DOHH2 (cell line): ENCODE data around the gene C4orf50.

Experiments
- H3F3A ChIP-seq: fragments of 200-600 bp; sonication (generic), shearing (Covaris generic); 2 replicates; pipeline ENCODE4 v1.6.0; 2016; ENCODE audit warnings: antibody characterized with exemption, mild to moderate bottlenecking; ENCODE audit not compliant: control insufficient read depth, insufficient read depth
- H3K27ac ChIP-seq: fragments of 200-600 bp; sonication (generic); 2 replicates; pipeline ENCODE4 v1.5.1; 2014; ENCODE audit warnings: low read depth, mild to moderate bottlenecking, low read length, moderate library complexity
- H3K27me3 ChIP-seq: fragments of 200-600 bp; sonication (generic); 2 replicates; pipeline ENCODE4 v1.6.1; 2014; ENCODE audit warnings: mild to moderate bottlenecking, low read length, mixed read lengths; ENCODE audit not compliant: control insufficient read depth
- H3K36me3 ChIP-seq: fragments of 200-600 bp; sonication (generic); 2 replicates; pipeline ENCODE4 v1.6.1; 2014; ENCODE audit warnings: mild to moderate bottlenecking, low read length, moderate library complexity, mixed read lengths; ENCODE audit not compliant: control insufficient read depth
- H3K4me1 ChIP-seq: fragments of 200-600 bp; sonication (generic); 2 replicates; pipeline ENCODE4 v1.6.1; 2014; ENCODE audit warnings: mild to moderate bottlenecking, low read length, mixed read lengths; ENCODE audit not compliant: control insufficient read depth
- H3K4me2 ChIP-seq: fragments of 200-600 bp; sonication (generic); 2 replicates; pipeline ENCODE4 v1.6.0; 2014; ENCODE audit warnings: mild to moderate bottlenecking, low read length, moderate library complexity
- H3K4me3 ChIP-seq: fragments of 200-600 bp; sonication (generic); 2 replicates; pipeline ENCODE4 v1.5.1; 2014; ENCODE audit warnings: mild to moderate bottlenecking, low read length, mixed read lengths
- H3K79me2 ChIP-seq: fragments of 200-600 bp; sonication (generic); 2 replicates; pipeline ENCODE4 v1.6.1; 2014; ENCODE audit warnings: mild to moderate bottlenecking, low read length, mixed read lengths; ENCODE audit not compliant: control insufficient read depth
- H3K9me2 ChIP-seq: fragments of 200-600 bp; sonication (generic); replicated peaks from 2 replicates; pipeline ENCODE4 v1.6.1; 2014; ENCODE audit warnings: mild to moderate bottlenecking, low read length, mixed read lengths; ENCODE audit not compliant: control insufficient read depth
- H3K9me3 ChIP-seq: fragments of 200-600 bp; sonication (generic); 2 replicates; pipeline ENCODE4 v1.6.1; 2014; ENCODE audit warnings: antibody characterized with exemption, low read length, mixed read lengths; ENCODE audit not compliant: control insufficient read depth, insufficient read depth
- H4K20me1 ChIP-seq: fragments of 200-600 bp; sonication (generic); 2 replicates; pipeline ENCODE4 v1.6.0; 2014; ENCODE audit warnings: low read depth, mild to moderate bottlenecking, antibody characterized with exemption, low read length, moderate library complexity; ENCODE audit not compliant: control insufficient read depth, insufficient read depth
- EZH2phosphoT487 ChIP-seq: fragments of 200-600 bp; sonication (generic); IDR thresholded peaks from 2 replicates; pipeline ENCODE4 v1.6.1; 2017; ENCODE audit warnings: borderline replicate concordance, mild to moderate bottlenecking, antibody characterized with exemption, low read length, moderate library complexity, mixed read lengths
- TF ChIP-seq, protein P1 (sequence below): fragments of 200-600 bp; sonication (generic); IDR thresholded peaks from one replicate; pipeline ENCODE4 v1.5.1; 2014; ENCODE audit warnings: antibody characterized with exemption, mild to moderate bottlenecking, low read depth, low read length; ENCODE audit not compliant: poor library complexity, severe bottlenecking

C4orf50 gene

DNA sequence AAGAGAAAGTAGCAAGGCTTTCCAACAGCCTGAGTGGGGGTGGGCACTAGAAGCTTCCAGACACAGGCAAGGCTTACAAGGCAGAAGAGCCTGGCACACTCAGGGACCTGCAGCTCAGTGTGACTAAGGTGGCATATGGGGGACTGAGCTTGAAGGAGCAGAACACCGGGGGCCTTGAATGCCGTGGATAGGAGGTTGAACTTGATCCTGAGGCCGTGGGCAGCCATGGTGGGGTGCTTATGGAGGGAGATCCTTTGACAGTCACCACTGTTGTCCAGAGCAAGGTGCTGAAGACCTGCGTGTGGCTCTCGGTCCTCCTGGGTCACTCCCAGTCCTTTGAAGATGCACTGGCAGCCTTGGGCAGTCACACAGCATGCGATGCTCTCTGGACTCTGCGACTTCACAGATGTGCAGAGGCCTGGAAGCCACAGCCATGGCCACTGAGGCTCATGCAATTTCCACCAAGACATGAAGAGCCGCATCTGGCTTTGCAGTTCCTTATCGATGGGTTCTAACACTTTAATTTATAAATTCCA is 18.3 kb downstream of the C4orf50 start:
- Histone ChIP-seq H3K9me2 (no peaks in the 10 kb centered on the region), H3K36me3 (no peaks in the 10 kb centered on the region), H3K4me3 (no peak overlapping the region), H3K4me1 (no peaks in the 10 kb centered on the region), H4K20me1 (no peaks in the 10 kb centered on the region), H3K27ac (no peak overlapping the region), H3K4me2 (no peak overlapping the region), H3K79me2 (no peaks in the 10 kb centered on the region), H3F3A (no peaks in the 10 kb centered on the region), H3K9me3 (peaks cover 12% of the 10 kb centered on the region; the same call in 1 of the 2 replicates), H3K27me3 (no peaks in the 10 kb centered on the region)
- TF ChIP-seq, protein P1, sequence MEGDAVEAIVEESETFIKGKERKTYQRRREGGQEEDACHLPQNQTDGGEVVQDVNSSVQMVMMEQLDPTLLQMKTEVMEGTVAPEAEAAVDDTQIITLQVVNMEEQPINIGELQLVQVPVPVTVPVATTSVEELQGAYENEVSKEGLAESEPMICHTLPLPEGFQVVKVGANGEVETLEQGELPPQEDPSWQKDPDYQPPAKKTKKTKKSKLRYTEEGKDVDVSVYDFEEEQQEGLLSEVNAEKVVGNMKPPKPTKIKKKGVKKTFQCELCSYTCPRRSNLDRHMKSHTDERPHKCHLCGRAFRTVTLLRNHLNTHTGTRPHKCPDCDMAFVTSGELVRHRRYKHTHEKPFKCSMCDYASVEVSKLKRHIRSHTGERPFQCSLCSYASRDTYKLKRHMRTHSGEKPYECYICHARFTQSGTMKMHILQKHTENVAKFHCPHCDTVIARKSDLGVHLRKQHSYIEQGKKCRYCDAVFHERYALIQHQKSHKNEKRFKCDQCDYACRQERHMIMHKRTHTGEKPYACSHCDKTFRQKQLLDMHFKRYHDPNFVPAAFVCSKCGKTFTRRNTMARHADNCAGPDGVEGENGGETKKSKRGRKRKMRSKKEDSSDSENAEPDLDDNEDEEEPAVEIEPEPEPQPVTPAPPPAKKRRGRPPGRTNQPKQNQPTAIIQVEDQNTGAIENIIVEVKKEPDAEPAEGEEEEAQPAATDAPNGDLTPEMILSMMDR, result no peak
- TF ChIP-seq EZH2phosphoT487, result no peak

DNA sequence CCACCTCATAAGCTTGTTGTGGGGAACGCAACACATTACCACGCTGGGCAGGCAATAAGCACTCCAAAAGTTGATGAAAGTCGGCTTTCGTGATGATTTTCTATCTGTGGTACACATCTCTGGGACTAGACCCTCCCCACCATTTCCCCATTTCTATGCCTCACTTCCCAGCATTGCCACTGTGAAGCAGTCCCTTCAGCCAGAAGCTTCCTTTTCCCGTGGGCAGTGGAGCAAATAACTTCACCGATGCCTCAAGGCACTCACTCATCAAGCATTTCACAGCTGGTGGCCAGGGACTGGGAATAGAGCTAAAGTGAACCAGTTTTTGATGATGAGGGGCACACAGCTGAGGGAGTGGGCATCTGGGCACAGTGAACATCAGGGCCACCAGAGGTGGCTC is 18.9 kb downstream of the C4orf50 start:
- no peak overlapping the region for H3K4me2 ChIP-seq
- no peaks in the 10 kb centered on the region for H4K20me1 ChIP-seq
- no peaks in the 10 kb centered on the region for H3K36me3 ChIP-seq
- no peak overlapping the region for H3K27ac ChIP-seq
- H3K27me3 ChIP-seq, result no peaks in the 10 kb centered on the region
- TF ChIP-seq EZH2phosphoT487, result no peak
- TF ChIP-seq, protein P1, result no peak
- H3F3A ChIP-seq, result no peaks in the 10 kb centered on the region
- H3K4me3 ChIP-seq, result no peak overlapping the region
- no peaks in the 10 kb centered on the region for H3K4me1 ChIP-seq
- no peaks in the 10 kb centered on the region for H3K9me2 ChIP-seq
- peaks cover 7% of the 10 kb centered on the region; the same call in 1 of the 2 replicates for H3K9me3 ChIP-seq
- H3K79me2 ChIP-seq, result no peaks in the 10 kb centered on the region

DNA sequence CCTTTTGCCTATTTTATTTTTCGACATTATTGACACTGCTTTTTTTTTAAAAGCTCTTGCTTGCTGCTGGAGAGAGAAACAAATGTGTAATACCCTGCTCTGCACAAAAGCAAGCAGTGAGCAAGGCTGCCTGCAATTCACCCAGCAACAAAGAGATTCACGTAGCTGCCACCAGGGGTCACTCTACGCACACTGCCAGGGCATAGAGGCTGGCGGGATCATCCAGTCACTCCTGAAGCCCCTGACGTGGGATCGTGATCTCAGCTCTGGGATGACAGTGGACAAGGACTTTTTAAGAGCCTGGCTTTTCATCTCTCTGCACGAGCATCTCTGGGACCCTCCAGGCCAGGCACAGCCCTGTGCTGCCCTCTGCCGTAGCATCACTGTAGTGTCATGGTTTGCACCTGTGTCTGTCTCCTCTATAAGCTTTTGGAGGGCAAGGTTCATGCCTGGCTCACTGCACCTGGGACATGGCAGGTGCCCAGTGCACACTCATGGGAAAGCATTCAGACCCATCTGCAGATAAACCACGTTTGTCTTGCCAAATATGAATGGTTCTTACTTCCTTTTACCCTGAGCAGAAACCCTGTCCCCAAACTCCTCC is 19.8 kb downstream of the C4orf50 start:
- no peaks in the 10 kb centered on the region for H3K27me3 ChIP-seq
- H3K9me2 ChIP-seq, result no peaks in the 10 kb centered on the region
- H3K79me2 ChIP-seq, result no peaks in the 10 kb centered on the region
- TF ChIP-seq, protein P1, result peak; percentile 99
- TF ChIP-seq EZH2phosphoT487, result no peak
- no peak overlapping the region for H3K27ac ChIP-seq
- no peaks in the 10 kb centered on the region; the same call in 1 of the 2 replicates for H3K9me3 ChIP-seq
- no peaks in the 10 kb centered on the region for H3K36me3 ChIP-seq
- no peaks in the 10 kb centered on the region for H4K20me1 ChIP-seq
- no peaks in the 10 kb centered on the region for H3K4me1 ChIP-seq
- H3K4me3 ChIP-seq, result no peak overlapping the region
- H3K4me2 ChIP-seq, result no peak overlapping the region
- H3F3A ChIP-seq, result no peaks in the 10 kb centered on the region
